ENCODE results near the gene GRIK4. TPM values are rescaled to one million over a fixed set of nuclear protein-coding genes. Genes with fewer than 3 reads are reported as not detected.

The GRIK4 gene
- total RNA-seq, 2 experiments from 2014 or later: 0.06 TPM; not detected in 1

DNA sequence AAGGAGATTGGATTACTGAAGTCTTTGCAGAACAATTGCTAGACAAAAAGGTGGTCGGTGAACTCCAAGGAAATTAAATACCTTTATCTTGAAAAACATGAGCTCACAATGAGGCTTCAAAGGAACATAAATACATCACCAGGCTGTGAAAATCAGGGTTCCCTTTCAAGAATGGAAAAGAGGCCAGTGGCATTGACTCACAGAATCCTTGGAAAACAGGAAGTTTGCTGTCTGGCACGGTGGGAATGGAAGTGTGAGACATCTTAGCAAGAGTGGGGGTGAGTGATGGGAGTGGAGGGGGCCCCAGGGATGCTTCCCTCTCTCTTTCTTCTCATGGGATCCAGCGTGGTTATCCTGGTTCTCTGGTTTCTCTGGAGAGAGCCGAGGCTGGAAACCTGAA is 463.4 kb downstream of the GRIK4 start:
- POLR2A ChIA-PET: no interaction called here
- Histone ChIP-seq H2AFZ (ENCODE audit: low read length) (no peak overlapping the region), H3K4me3 (ENCODE audit: low read depth, low read length, poor library complexity, severe bottlenecking) (no peak overlapping the region), H3K36me3 (ENCODE audit: insufficient read depth, low read length) (no peaks in the 10 kb centered on the region), H3K4me1 (ENCODE audit: insufficient read depth, low read length, poor library complexity, severe bottlenecking) (no peaks in the 10 kb centered on the region), H3K9me2 (ENCODE audit: insufficient read depth, low read length) (no peaks in the 10 kb centered on the region), H3K4me2 (ENCODE audit: low read length) (no peak overlapping the region), H4K20me1 (ENCODE audit: insufficient read depth, low read length) (no peaks in the 10 kb centered on the region), H3K79me2 (ENCODE audit: insufficient read depth, low read depth, low read length) (no peaks in the 10 kb centered on the region), H3K27ac (ENCODE audit: low read depth, low read length, poor library complexity, severe bottlenecking) (no peak overlapping the region), H3K9me3 (ENCODE audit: low read length) (no peaks in the 10 kb centered on the region)
- intact Hi-C loops (cut with micrococcal nuclease; ENCODE audit: unreplicated experiment): no loop called here
- no TSS peak for BruUV-seq (replicated peaks)
- TF ChIP-seq EZH2phosphoT487 (IDR thresholded peaks at IDR 0.05; ENCODE audit: borderline replicate concordance, low read depth, low read length): no peak
- TF ChIP-seq, protein P1, sequence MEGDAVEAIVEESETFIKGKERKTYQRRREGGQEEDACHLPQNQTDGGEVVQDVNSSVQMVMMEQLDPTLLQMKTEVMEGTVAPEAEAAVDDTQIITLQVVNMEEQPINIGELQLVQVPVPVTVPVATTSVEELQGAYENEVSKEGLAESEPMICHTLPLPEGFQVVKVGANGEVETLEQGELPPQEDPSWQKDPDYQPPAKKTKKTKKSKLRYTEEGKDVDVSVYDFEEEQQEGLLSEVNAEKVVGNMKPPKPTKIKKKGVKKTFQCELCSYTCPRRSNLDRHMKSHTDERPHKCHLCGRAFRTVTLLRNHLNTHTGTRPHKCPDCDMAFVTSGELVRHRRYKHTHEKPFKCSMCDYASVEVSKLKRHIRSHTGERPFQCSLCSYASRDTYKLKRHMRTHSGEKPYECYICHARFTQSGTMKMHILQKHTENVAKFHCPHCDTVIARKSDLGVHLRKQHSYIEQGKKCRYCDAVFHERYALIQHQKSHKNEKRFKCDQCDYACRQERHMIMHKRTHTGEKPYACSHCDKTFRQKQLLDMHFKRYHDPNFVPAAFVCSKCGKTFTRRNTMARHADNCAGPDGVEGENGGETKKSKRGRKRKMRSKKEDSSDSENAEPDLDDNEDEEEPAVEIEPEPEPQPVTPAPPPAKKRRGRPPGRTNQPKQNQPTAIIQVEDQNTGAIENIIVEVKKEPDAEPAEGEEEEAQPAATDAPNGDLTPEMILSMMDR (conservative IDR thresholded peaks at IDR 0.05; ENCODE audit: low read length): no peak
- no peak for DNase-seq (ENCODE audit: low spot score)
- CTCF ChIA-PET (ENCODE audit: unreplicated experiment): no interaction called here

GRCh38 chr11:120977266-120978137 is 466.0 kb downstream of the GRIK4 start:
- no TSS peak for BruUV-seq (replicated peaks)
- no peak overlapping the region for H2AFZ ChIP-seq (ENCODE audit: low read length)
- H3K79me2 ChIP-seq (ENCODE audit: insufficient read depth, low read depth, low read length): no peaks in the 10 kb centered on the region
- no peaks in the 10 kb centered on the region for H3K36me3 ChIP-seq (ENCODE audit: insufficient read depth, low read length)
- CTCF ChIA-PET (ENCODE audit: unreplicated experiment): no interaction called here
- POLR2A ChIA-PET: no interaction called here
- H4K20me1 ChIP-seq (ENCODE audit: insufficient read depth, low read length): no peaks in the 10 kb centered on the region
- H3K4me3 ChIP-seq (ENCODE audit: low read depth, low read length, poor library complexity, severe bottlenecking): no peak overlapping the region
- H3K27ac ChIP-seq (ENCODE audit: low read depth, low read length, poor library complexity, severe bottlenecking): no peak overlapping the region
- intact Hi-C loops (cut with micrococcal nuclease; ENCODE audit: unreplicated experiment): no loop called here
- no peaks in the 10 kb centered on the region for H3K4me1 ChIP-seq (ENCODE audit: insufficient read depth, low read length, poor library complexity, severe bottlenecking)
- no peaks in the 10 kb centered on the region for H3K9me2 ChIP-seq (ENCODE audit: insufficient read depth, low read length)
- no peak for DNase-seq (ENCODE audit: low spot score)
- no peak overlapping the region for H3K4me2 ChIP-seq (ENCODE audit: low read length)
- no peaks in the 10 kb centered on the region for H3K9me3 ChIP-seq (ENCODE audit: low read length)
- TF ChIP-seq, protein P1 (conservative IDR thresholded peaks at IDR 0.05; ENCODE audit: low read length): no peak
- TF ChIP-seq EZH2phosphoT487 (IDR thresholded peaks at IDR 0.05; ENCODE audit: borderline replicate concordance, low read depth, low read length): no peak

DNA sequence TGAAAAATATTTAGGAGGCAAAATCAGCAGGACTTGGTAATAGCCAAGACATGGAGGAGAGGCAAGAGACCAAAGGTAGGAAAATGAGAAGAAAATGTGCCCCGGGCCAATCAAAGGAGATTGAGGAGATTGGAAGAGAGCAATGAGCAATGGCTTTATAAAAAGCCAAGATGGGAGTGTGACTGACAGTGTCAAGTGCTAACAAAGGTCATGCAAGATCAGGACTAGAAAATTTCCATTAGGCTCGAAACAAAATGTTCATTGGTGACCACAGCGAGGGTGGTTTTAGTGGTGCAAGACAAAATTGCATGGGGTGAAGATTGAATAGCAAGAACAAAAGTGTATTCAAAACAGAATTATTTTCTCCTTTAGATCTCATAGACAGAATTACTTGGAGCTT is 467.2 kb downstream of the GRIK4 start:
- H2AFZ ChIP-seq (ENCODE audit: low read length): no peak overlapping the region
- DNase-seq (ENCODE audit: low spot score): no peak
- H4K20me1 ChIP-seq (ENCODE audit: insufficient read depth, low read length): no peaks in the 10 kb centered on the region
- TF ChIP-seq EZH2phosphoT487 (IDR thresholded peaks at IDR 0.05; ENCODE audit: borderline replicate concordance, low read depth, low read length): no peak
- TF ChIP-seq, protein P1 (conservative IDR thresholded peaks at IDR 0.05; ENCODE audit: low read length): no peak
- H3K79me2 ChIP-seq (ENCODE audit: insufficient read depth, low read depth, low read length): no peaks in the 10 kb centered on the region
- POLR2A ChIA-PET: no interaction called here
- no peak overlapping the region for H3K27ac ChIP-seq (ENCODE audit: low read depth, low read length, poor library complexity, severe bottlenecking)
- no TSS peak for BruUV-seq (replicated peaks)
- no peak overlapping the region for H3K4me2 ChIP-seq (ENCODE audit: low read length)
- intact Hi-C loops (cut with micrococcal nuclease; ENCODE audit: unreplicated experiment): no loop called here
- CTCF ChIA-PET (ENCODE audit: unreplicated experiment): no interaction called here
- H3K4me3 ChIP-seq (ENCODE audit: low read depth, low read length, poor library complexity, severe bottlenecking): no peak overlapping the region
- no peaks in the 10 kb centered on the region for H3K9me2 ChIP-seq (ENCODE audit: insufficient read depth, low read length)
- H3K9me3 ChIP-seq (ENCODE audit: low read length): no peaks in the 10 kb centered on the region
- H3K4me1 ChIP-seq (ENCODE audit: insufficient read depth, low read length, poor library complexity, severe bottlenecking): no peaks in the 10 kb centered on the region
- H3K36me3 ChIP-seq (ENCODE audit: insufficient read depth, low read length): no peaks in the 10 kb centered on the region

All from OCI-LY7 (cell line).